Measurements from ENCODE around the gene C11orf86. TPM values are rescaled to one million over a fixed set of nuclear protein-coding genes. Genes with fewer than 3 reads are reported as not detected.

The C11orf86 gene
- total RNA-seq, 6 experiments from 2014 or later: not detected

DNA sequence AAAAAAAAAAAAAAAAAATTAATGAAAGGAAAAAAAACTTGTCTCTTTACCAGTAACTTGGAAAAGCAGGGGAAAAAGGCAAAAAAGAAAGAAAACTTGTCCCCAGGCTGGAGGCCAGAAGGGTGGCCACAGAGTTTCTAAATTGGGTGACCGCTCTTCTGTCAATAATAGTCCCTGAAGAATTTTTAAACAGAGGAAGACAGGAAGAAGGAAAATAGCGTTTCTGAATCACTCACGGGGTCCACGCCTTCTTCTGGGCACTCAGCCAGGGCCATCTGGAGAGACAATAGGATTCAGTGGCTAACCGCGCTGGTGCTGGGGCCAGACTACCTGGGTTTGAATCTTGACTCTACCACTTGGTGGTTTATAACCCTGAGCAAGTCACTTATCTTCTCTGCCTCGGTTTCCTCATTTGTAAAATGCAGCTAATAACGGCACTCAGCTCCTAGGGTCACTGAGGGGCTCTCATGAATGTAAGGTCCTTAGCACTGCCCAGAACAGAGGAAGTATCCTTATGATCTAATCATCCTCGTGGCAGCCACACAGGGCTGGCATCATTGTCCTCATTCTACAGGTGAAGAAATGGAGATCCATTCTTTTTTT, 7.0 kb downstream of the C11orf86 start:
- Histone ChIP-seq H3K4me1 (peaks cover 0 to 20% (median 9%) of the 10 kb centered on the region in 4 donors), H3K9me3 (no peaks in the 10 kb centered on the region), H3K36me3 (no peaks in the 10 kb centered on the region), H3K27me3 (no peaks in the 10 kb centered on the region), H3K4me3 (no peak overlapping the region), H3K27ac (no peak overlapping the region)
- ATAC-seq (peak in 1 of 4 donors; percentile 23), DNase-seq (peak in 2 of 3 donors; percentile 62 to 79)
- intact Hi-C loops (cut with DNase I): no loop called here
- 48% methylated on average over 5 of the region's 9 CpGs for WGBS (ENCODE audit: insufficient coverage, low coverage, low lambda C conversion rate, missing lambda C conversion rate)
- TF ChIP-seq, protein P1, sequence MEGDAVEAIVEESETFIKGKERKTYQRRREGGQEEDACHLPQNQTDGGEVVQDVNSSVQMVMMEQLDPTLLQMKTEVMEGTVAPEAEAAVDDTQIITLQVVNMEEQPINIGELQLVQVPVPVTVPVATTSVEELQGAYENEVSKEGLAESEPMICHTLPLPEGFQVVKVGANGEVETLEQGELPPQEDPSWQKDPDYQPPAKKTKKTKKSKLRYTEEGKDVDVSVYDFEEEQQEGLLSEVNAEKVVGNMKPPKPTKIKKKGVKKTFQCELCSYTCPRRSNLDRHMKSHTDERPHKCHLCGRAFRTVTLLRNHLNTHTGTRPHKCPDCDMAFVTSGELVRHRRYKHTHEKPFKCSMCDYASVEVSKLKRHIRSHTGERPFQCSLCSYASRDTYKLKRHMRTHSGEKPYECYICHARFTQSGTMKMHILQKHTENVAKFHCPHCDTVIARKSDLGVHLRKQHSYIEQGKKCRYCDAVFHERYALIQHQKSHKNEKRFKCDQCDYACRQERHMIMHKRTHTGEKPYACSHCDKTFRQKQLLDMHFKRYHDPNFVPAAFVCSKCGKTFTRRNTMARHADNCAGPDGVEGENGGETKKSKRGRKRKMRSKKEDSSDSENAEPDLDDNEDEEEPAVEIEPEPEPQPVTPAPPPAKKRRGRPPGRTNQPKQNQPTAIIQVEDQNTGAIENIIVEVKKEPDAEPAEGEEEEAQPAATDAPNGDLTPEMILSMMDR (IDR thresholded peaks at IDR 0.05): no peak
- TF ChIP-seq POLR2A (IDR thresholded peaks at IDR 0.05): no peak

DNA sequence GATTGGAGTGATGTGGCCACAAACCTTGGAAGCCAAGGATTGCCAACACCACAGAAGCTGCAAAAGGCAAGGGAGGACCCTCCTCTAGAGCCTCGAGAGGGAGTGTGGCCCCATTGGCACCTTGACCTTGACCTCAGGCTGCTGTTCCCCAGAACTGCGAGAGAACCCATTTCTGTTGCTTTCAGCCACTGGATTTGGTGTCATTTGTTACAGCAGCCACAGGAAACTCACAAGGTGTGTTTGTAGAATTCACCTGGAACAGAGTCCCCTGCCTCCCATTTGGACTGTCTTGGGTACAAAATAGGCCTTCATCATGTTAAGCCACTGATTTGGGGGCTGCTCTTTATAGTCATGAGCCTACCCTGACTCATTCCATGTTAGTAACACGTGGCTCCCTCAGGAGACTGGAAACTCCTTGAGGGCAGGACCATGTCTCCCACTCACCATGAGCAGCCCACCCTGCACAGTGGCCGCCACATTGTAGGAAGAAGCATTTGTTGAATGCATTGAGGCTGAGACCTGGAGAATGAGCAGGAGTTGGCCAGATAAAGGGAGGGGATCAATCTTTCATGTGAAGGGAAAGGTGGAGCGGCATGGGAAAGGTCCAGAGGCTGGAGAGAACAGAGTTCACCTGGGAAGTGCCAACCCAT, 8.3 kb downstream of the C11orf86 start:
- WGBS (ENCODE audit: insufficient coverage, low coverage, low lambda C conversion rate, missing lambda C conversion rate): 90% methylated on average over 2 of the region's 5 CpGs
- H3K9me3 ChIP-seq: no peaks in the 10 kb centered on the region
- H3K4me3 ChIP-seq: no peak overlapping the region
- TF ChIP-seq POLR2A (IDR thresholded peaks at IDR 0.05): no peak
- TF ChIP-seq, protein P1 (IDR thresholded peaks at IDR 0.05): no peak
- intact Hi-C loops (cut with DNase I): no loop called here
- no peaks in the 10 kb centered on the region for H3K27me3 ChIP-seq
- H3K4me1 ChIP-seq: peaks cover 0 to 20% (median 9%) of the 10 kb centered on the region in 4 donors
- ATAC-seq: no peak
- DNase-seq: no peak
- H3K27ac ChIP-seq: no peak overlapping the region
- H3K36me3 ChIP-seq: no peaks in the 10 kb centered on the region

DNA sequence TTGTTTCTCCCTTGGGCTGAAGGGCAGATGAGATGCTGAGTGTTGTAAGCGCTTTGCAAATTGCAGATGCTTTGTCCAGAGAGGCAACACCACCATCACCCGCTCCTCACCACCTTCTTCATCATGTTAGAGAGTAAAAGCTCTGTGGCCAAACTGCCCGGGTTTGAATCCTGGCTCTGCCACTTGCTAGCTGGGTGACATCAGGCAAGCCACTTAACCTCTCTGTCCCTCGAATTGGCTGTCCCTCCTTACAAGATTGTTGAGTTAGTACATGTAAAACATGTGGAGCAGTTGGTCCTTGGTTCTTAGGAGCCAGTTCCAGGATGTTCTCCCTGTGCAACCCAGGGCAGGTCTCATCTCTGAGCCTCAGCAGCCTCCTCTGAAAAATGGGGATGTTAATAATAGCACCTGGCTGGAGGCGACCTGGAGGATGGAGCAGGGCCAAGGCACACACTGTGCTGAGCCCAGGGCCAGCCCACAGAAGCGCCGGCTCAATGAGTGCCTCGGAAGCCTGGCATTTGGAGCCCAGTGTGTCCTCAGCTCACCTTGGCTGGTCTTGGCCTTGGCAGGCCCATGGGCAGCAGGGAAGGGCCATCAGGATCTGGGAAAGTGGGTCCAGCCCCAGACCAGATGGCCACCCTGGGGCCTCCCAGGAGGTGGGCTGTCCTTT, 10.5 kb downstream of the C11orf86 start:
- peak overlapping the region in 2 of 3 donors; percentile 20 to 26 for H3K27ac ChIP-seq
- peak; percentile 67 to 92 (median 92) for DNase-seq
- H3K27me3 ChIP-seq: no peaks in the 10 kb centered on the region
- no peak overlapping the region for H3K4me3 ChIP-seq
- peaks cover 0 to 20% (median 9%) of the 10 kb centered on the region in 4 donors for H3K4me1 ChIP-seq
- no peak for TF ChIP-seq POLR2A (IDR thresholded peaks at IDR 0.05)
- TF ChIP-seq, protein P1 (IDR thresholded peaks at IDR 0.05): no peak
- no peaks in the 10 kb centered on the region for H3K36me3 ChIP-seq
- intact Hi-C loops (cut with DNase I): no loop called here
- 79% methylated on average over 3 of the region's 8 CpGs for WGBS (ENCODE audit: insufficient coverage, low coverage, low lambda C conversion rate, missing lambda C conversion rate)
- H3K9me3 ChIP-seq: no peaks in the 10 kb centered on the region
- ATAC-seq: peak; percentile 73 to 97 (median 95)

DNA sequence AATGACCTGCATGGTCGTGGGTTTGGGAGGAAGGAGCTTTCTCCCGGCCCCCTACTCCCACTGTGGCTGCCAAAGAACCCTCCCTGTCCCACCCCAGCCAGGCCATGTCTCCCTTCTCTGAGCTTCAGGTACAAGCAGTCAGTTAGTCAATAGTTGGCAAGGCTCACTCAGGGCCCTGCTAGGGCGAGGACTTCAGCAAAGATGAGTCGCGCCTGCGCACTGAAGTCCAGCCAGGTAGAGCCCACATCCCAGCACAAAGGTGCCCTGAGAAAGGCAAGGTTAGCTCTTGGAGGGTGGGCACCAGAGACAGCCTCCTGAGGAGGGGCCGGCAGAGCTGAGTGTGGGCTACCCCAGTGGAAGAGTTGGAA, 11.1 kb downstream of the C11orf86 start:
- Histone ChIP-seq H3K4me3 (no peak overlapping the region), H3K9me3 (no peaks in the 10 kb centered on the region), H3K27ac (peak overlapping the region in 2 of 3 donors; percentile 20 to 26), H3K27me3 (no peaks in the 10 kb centered on the region), H3K4me1 (peaks cover 0 to 20% (median 9%) of the 10 kb centered on the region in 4 donors), H3K36me3 (no peaks in the 10 kb centered on the region)
- WGBS (ENCODE audit: insufficient coverage, low coverage, low lambda C conversion rate, missing lambda C conversion rate): 25% methylated on average over 1 of the region's 7 CpGs
- DNase-seq (peak; percentile 57 to 80 (median 74)), ATAC-seq (peak; percentile 69 to 84 (median 82))
- intact Hi-C loops (cut with DNase I): no loop called here
- no peak for TF ChIP-seq POLR2A (IDR thresholded peaks at IDR 0.05)
- TF ChIP-seq, protein P1 (IDR thresholded peaks at IDR 0.05): no peak

All from right lobe of liver (tissue), 6 donors.